Fibroblast of mammary gland (primary cell): Measurements from ENCODE around the gene UBAC1.
A peak's percentile ranks its signal among the peaks of the same experiment; 100 is the strongest.

Experiments
- DNase-seq: peaks from one replicate; pipeline ENCODE4 v3.0.0-alpha.2; 2010; ENCODE audit warnings: low read depth
- H3K4me3 ChIP-seq: 2 replicates; pipeline ENCODE4 v1.5.1; 2011; ENCODE audit warnings: low read depth, mild to moderate bottlenecking, low read length, moderate library complexity; ENCODE audit not compliant: control insufficient read depth
- CTCF ChIP-seq: conservative IDR thresholded peaks from 2 replicates; pipeline ENCODE4 v1.5.1; 2011; ENCODE audit warnings: low read depth, low read length, inconsistent platforms; ENCODE audit not compliant: control insufficient read depth, insufficient read depth

UBAC1 gene

GRCh38 chr9:135889564-135890189, 71.5 kb downstream of the UBAC1 start:
- no peak for TF ChIP-seq CTCF
- DNase-seq: no peak
- H3K4me3 ChIP-seq: no peak overlapping the region

GRCh38 chr9:135888766-135889394, 72.3 kb downstream of the UBAC1 start:
- H3K4me3 ChIP-seq: no peak overlapping the region
- TF ChIP-seq CTCF: no peak
- DNase-seq: no peak

GRCh38 chr9:135888126-135888765, 72.9 kb downstream of the UBAC1 start:
- no peak for TF ChIP-seq CTCF
- no peak for DNase-seq
- no peak overlapping the region for H3K4me3 ChIP-seq

GRCh38 chr9:135887585-135888050, 73.6 kb downstream of the UBAC1 start:
- no peak overlapping the region for H3K4me3 ChIP-seq
- TF ChIP-seq CTCF: no peak
- no peak for DNase-seq

- DNase-seq: peak; percentile 44
- H3K4me3 ChIP-seq: no peak overlapping the region
- TF ChIP-seq CTCF: no peak
Observed at GRCh38 chr9:135887021-135887507, 74.1 kb downstream of the UBAC1 start.

GRCh38 chr9:135886147-135886981, 74.8 kb downstream of the UBAC1 start:
- TF ChIP-seq CTCF: no peak
- H3K4me3 ChIP-seq: no peak overlapping the region
- DNase-seq: no peak
